GM12864 (cell line): ENCODE measurements around the gene ABHD12.

Experiments used
- DNase-seq: peaks from one replicate; pipeline ENCODE4 v3.0.0-alpha.2; 2011; ENCODE audit warnings: low read depth
- H3K4me3 ChIP-seq: 2 replicates; pipeline ENCODE4 v1.5.1; 2011; ENCODE audit warnings: mild to moderate bottlenecking, low read depth, low read length, control low read depth
- CTCF ChIP-seq: IDR thresholded peaks from 2 replicates; pipeline ENCODE4 v1.5.1; 2011; ENCODE audit warnings: low read depth, mild to moderate bottlenecking, moderate library complexity, low read length, control low read depth, inconsistent platforms; ENCODE audit errors: missing control alignments

Gene ABHD12

GRCh38 chr20:25355011-25355595 lies 35.5 kb downstream of the ABHD12 start:
- DNase-seq, result no peak
- H3K4me3 ChIP-seq, result no peak overlapping the region
- TF ChIP-seq CTCF, result no peak

- TF ChIP-seq CTCF, result no peak
- DNase-seq, result no peak
- no peak overlapping the region for H3K4me3 ChIP-seq
Observed at GRCh38 chr20:25353747-25354705, 36.6 kb downstream of the ABHD12 start.

- no peak for DNase-seq
- no peak for TF ChIP-seq CTCF
- no peak overlapping the region for H3K4me3 ChIP-seq
Observed at GRCh38 chr20:25353353-25353746, 37.3 kb downstream of the ABHD12 start.

- DNase-seq, result no peak
- H3K4me3 ChIP-seq, result no peak overlapping the region
- no peak for TF ChIP-seq CTCF
Observed at GRCh38 chr20:25352746-25353145, 37.9 kb downstream of the ABHD12 start.

- H3K4me3 ChIP-seq, result no peak overlapping the region
- DNase-seq, result no peak
- no peak for TF ChIP-seq CTCF
Observed at GRCh38 chr20:25351024-25351360, 39.6 kb downstream of the ABHD12 start.

GRCh38 chr20:25346349-25346748 lies 44.3 kb downstream of the ABHD12 start:
- no peak overlapping the region for H3K4me3 ChIP-seq
- DNase-seq, result no peak
- no peak for TF ChIP-seq CTCF
